HepG2 (cell line): Measurements from ENCODE around the gene IGDCC3. TPM values are rescaled to one million over a fixed set of nuclear protein-coding genes. Genes with fewer than 3 reads are reported as not detected.

Experiments
- FOSL1 ChIP-seq: sonication (generic); formaldehyde crosslinking; IDR thresholded peaks from 2 replicates; pipeline ENCODE4 v1.9.0; 2021; ENCODE audit warnings: missing genetic modification reagents, borderline replicate concordance
- GTF3A ChIP-seq: sonication (generic); formaldehyde crosslinking; conservative IDR thresholded peaks from 2 replicates; pipeline ENCODE4 v1.4.0; 2020; ENCODE audit warnings: mild to moderate bottlenecking, missing genetic modification reagents
- KDM5A ChIP-seq: fragments of 200-600 bp; sonication (generic); IDR thresholded peaks from 2 replicates; pipeline ENCODE4 v1.7.0; 2018; ENCODE audit warnings: antibody characterized with exemption, mild to moderate bottlenecking, low read length, borderline replicate concordance
- SRSF1 ChIP-seq: fragments of 200-400 bp; formaldehyde crosslinking; optimal IDR thresholded peaks from 2 replicates; pipeline ENCODE3; 2017; ENCODE audit warnings: mild to moderate bottlenecking, low read depth, low read length, moderate library complexity
- ZNF17 ChIP-seq: sonication (generic); formaldehyde crosslinking; IDR thresholded peaks from 2 replicates; pipeline ENCODE4 v1.5.0; 2020; ENCODE audit warnings: mild to moderate bottlenecking, missing genetic modification reagents
- ZNF570 ChIP-seq: sonication (generic); formaldehyde crosslinking; IDR thresholded peaks from 2 replicates; pipeline ENCODE4 v1.4.0; 2020; ENCODE audit warnings: mild to moderate bottlenecking, missing genetic modification reagents, borderline replicate concordance
- ZNF761 ChIP-seq: sonication (generic); formaldehyde crosslinking; conservative IDR thresholded peaks from 2 replicates; pipeline ENCODE4 v1.4.0; 2020; ENCODE audit warnings: mild to moderate bottlenecking, missing genetic modification reagents
- ZSCAN30 ChIP-seq: sonication (generic); formaldehyde crosslinking; IDR thresholded peaks from 2 replicates; pipeline ENCODE4 v1.5.0; 2020; ENCODE audit warnings: mild to moderate bottlenecking, missing genetic modification reagents
- ZSCAN31 ChIP-seq: sonication (generic); formaldehyde crosslinking; IDR thresholded peaks from 2 replicates; pipeline ENCODE4 v1.5.0; 2020; ENCODE audit warnings: low read depth, mild to moderate bottlenecking, missing genetic modification reagents
- polyA plus RNA-seq, 8 experiments: library from polyadenylated mRNA; depleted of rRNA in 3 of 8; stranded (reverse) in 7 of 8; unstranded in 1 of 8; fragments of >200 nt; fragmentation: Illumina TruSeq in 4 of 8; extraction: Trizol in 4 of 8; gene quantifications; 2 replicates each; pipeline versions ENCODE4 v1.2.1 to v1.2.3, GENCODE V29; 2011 to 2016; ENCODE audit warnings: low read depth in 4 of 8, missing spikeins in 1 of 8, mixed read lengths in 1 of 8; ENCODE audit not compliant: insufficient read depth in 1 of 8
- total RNA-seq, 5 experiments: library from RNA; depleted of rRNA; stranded (reverse); fragments of >200 nt; fragmentation: Illumina TruSeq; extraction: Trizol; gene quantifications; 2 replicates each; pipeline ENCODE4 v1.2.3, GENCODE V29; 2016; ENCODE audit warnings: low read depth in 1 of 5
- TF ChIP-seq, protein P1 (sequence below): IDR thresholded peaks from 2 replicates; pipeline ENCODE4 v1.6.1; 2016; ENCODE audit warnings: low read depth, control low read depth
- TF ChIP-seq, protein P2 (sequence below), 2 experiments: sonication (generic) in 1 of 2; formaldehyde crosslinking in 1 of 2; IDR thresholded peaks; 2 replicates each; pipeline versions ENCODE4 v1.4.0 to v1.6.1; 2016 to 2020; ENCODE audit warnings: borderline replicate concordance in 1 of 2, low read depth in 1 of 2, mild to moderate bottlenecking in 1 of 2, missing genetic modification reagents in 1 of 2
- TF ChIP-seq, protein P3 (sequence below): IDR thresholded peaks from 2 replicates; pipeline ENCODE4 v1.6.1; 2016; ENCODE audit warnings: missing compliant biosample characterization, missing genetic modification reagents, borderline replicate concordance
- TF ChIP-seq, protein P4 (sequence below): sonication (generic); formaldehyde crosslinking; IDR thresholded peaks from 2 replicates; pipeline ENCODE4 v1.4.0; 2020; ENCODE audit warnings: mild to moderate bottlenecking, low read depth, missing genetic modification reagents
- TF ChIP-seq, protein P5 (sequence below): sonication (generic); formaldehyde crosslinking; IDR thresholded peaks from 2 replicates; pipeline ENCODE4 v1.5.0; 2020; ENCODE audit warnings: missing genetic modification reagents
- TF ChIP-seq, protein P6 (sequence below): sonication (generic); formaldehyde crosslinking; IDR thresholded peaks from 2 replicates; pipeline ENCODE4 v1.8.0; 2022; ENCODE audit warnings: missing genetic modification reagents, low read depth, mild to moderate bottlenecking, borderline replicate concordance

IGDCC3 gene
- total and polyA plus RNA-seq, 2 of the 13 experiments (the other 11 are each of a cell fraction or from before 2014, with no cell fraction given): 30.1 to 51.8 TPM

DNA sequence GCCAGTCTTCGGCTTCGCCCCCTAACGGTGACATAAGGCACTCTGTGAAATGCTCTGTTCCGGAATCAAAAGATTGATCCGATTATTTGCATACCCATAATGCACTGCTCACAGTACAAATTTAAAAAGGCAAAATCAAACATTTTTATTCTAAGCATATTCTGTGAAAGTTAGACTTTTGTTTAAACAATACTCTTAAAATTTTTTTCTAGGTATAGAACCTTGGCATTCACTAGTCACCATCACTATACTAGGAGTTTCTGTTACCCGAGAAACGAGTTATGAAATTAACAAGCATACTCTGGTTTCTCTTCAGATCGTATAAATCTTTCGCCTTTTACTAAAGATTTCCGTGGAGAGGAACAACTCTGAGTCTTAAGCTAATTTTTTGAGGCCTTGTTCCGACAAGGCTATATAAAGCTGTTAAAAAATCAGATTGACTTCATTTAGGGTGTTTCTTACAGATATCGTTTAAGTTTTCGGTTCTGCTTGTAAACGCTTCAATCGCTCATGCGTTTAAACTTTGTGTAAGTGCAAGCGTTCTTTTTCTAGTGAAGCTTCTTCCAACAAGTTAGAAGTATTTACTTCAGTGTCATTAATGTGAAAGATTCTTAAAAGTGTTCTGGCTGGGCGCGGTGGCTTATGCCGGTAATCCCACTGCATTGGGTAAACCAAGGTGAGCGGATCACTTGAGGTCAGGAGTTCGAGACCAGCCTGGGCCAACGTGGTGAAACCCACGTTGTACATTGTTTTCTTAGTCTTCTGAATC, 73.2 kb downstream of the IGDCC3 start, which contains the start of gene RNU5B-1 (continued):
- TF ChIP-seq, protein P1, sequence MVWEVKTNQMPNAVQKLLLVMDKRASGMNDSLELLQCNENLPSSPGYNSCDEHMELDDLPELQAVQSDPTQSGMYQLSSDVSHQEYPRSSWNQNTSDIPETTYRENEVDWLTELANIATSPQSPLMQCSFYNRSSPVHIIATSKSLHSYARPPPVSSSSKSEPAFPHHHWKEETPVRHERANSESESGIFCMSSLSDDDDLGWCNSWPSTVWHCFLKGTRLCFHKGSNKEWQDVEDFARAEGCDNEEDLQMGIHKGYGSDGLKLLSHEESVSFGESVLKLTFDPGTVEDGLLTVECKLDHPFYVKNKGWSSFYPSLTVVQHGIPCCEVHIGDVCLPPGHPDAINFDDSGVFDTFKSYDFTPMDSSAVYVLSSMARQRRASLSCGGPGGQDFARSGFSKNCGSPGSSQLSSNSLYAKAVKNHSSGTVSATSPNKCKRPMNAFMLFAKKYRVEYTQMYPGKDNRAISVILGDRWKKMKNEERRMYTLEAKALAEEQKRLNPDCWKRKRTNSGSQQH (CRISPR knock-in tag): peak; percentile 47; the same call in 1 of the 2 replicates
- TF ChIP-seq, protein P2, sequence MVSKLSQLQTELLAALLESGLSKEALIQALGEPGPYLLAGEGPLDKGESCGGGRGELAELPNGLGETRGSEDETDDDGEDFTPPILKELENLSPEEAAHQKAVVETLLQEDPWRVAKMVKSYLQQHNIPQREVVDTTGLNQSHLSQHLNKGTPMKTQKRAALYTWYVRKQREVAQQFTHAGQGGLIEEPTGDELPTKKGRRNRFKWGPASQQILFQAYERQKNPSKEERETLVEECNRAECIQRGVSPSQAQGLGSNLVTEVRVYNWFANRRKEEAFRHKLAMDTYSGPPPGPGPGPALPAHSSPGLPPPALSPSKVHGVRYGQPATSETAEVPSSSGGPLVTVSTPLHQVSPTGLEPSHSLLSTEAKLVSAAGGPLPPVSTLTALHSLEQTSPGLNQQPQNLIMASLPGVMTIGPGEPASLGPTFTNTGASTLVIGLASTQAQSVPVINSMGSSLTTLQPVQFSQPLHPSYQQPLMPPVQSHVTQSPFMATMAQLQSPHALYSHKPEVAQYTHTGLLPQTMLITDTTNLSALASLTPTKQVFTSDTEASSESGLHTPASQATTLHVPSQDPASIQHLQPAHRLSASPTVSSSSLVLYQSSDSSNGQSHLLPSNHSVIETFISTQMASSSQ (IDR thresholded peaks at IDR 0.05; ENCODE audit: low read depth): peak; percentile 12; the same call in 1 of the 2 replicates
- TF ChIP-seq, protein P2 (CRISPR knock-in tag; IDR thresholded peaks at IDR 0.05; ENCODE audit: borderline replicate concordance): peak; percentile 83; the same call in 1 of the 2 replicates
- TF ChIP-seq ZSCAN31 (CRISPR knock-in tag) (no peak), ZNF17 (no peak), GTF3A (peak; percentile 25; the same call in 1 of the 2 replicates), ZNF761 (CRISPR knock-in tag) (0 out of 2 replicates have a peak, but pooled peaks have one; percentile 49), SRSF1 (no peak), FOSL1 (CRISPR knock-in tag) (no peak), KDM5A (0 out of 2 replicates have a peak, but pooled peaks have one; percentile 3), ZNF570 (peak; percentile 65; the same call in 1 of the 2 replicates), ZSCAN30 (CRISPR knock-in tag) (peak; percentile 96; the same call in 1 of the 2 replicates)
- TF ChIP-seq, protein P3, sequence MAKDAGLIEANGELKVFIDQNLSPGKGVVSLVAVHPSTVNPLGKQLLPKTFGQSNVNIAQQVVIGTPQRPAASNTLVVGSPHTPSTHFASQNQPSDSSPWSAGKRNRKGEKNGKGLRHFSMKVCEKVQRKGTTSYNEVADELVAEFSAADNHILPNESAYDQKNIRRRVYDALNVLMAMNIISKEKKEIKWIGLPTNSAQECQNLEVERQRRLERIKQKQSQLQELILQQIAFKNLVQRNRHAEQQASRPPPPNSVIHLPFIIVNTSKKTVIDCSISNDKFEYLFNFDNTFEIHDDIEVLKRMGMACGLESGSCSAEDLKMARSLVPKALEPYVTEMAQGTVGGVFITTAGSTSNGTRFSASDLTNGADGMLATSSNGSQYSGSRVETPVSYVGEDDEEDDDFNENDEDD (CRISPR knock-in tag): no peak; the same call in 1 of the 2 replicates
- TF ChIP-seq, protein P4, sequence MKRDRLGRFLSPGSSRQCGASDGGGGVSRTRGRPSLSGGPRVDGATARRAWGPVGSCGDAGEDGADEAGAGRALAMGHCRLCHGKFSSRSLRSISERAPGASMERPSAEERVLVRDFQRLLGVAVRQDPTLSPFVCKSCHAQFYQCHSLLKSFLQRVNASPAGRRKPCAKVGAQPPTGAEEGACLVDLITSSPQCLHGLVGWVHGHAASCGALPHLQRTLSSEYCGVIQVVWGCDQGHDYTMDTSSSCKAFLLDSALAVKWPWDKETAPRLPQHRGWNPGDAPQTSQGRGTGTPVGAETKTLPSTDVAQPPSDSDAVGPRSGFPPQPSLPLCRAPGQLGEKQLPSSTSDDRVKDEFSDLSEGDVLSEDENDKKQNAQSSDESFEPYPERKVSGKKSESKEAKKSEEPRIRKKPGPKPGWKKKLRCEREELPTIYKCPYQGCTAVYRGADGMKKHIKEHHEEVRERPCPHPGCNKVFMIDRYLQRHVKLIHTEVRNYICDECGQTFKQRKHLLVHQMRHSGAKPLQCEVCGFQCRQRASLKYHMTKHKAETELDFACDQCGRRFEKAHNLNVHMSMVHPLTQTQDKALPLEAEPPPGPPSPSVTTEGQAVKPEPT (CRISPR knock-in tag): no peak
- TF ChIP-seq, protein P5, sequence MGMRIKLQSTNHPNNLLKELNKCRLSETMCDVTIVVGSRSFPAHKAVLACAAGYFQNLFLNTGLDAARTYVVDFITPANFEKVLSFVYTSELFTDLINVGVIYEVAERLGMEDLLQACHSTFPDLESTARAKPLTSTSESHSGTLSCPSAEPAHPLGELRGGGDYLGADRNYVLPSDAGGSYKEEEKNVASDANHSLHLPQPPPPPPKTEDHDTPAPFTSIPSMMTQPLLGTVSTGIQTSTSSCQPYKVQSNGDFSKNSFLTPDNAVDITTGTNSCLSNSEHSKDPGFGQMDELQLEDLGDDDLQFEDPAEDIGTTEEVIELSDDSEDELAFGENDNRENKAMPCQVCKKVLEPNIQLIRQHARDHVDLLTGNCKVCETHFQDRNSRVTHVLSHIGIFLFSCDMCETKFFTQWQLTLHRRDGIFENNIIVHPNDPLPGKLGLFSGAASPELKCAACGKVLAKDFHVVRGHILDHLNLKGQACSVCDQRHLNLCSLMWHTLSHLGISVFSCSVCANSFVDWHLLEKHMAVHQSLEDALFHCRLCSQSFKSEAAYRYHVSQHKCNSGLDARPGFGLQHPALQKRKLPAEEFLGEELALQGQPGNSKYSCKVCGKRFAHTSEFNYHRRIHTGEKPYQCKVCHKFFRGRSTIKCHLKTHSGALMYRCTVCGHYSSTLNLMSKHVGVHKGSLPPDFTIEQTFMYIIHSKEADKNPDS (CRISPR knock-in tag): no peak
- TF ChIP-seq, protein P6, sequence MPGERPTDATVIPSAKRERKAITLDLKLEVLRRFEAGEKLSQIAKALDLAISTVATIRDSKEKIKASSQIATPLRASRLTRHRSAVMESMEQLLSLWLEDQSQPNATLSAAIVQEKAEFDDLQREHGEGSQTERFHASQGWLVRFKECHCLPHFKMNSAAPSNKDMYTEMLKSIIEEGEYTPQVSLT: no peak; the same call in 1 of the 2 replicates
